Subcutaneous abdominal adipose tissue (tissue), 5 donors: ENCODE data around the gene DPP7.
"Not testable (repeated sequence)": the region's sequence is repeated elsewhere in the genome, so short reads cannot be mapped to it uniquely, and the experiment has no call there.

Source experiments
- H3K27ac ChIP-seq: one replicate; pipeline ENCODE4 v1.7.0; 2013; ENCODE audit warnings: low read depth, mild to moderate bottlenecking, inconsistent platforms, low read length, moderate library complexity
- H3K27me3 ChIP-seq, 5 donors: one replicate each; pipeline ENCODE4 v1.7.0; 2013; ENCODE audit warnings: low read length in 5 of 5, inconsistent platforms in 1 of 5; ENCODE audit not compliant: control insufficient read depth in 5 of 5, insufficient read depth in 4 of 5
- H3K36me3 ChIP-seq, 5 donors: one replicate each; pipeline ENCODE4 v1.7.0; 2013; ENCODE audit warnings: low read length in 5 of 5; ENCODE audit not compliant: control insufficient read depth in 5 of 5, insufficient read depth in 5 of 5
- H3K4me1 ChIP-seq, 5 donors: one replicate each; pipeline ENCODE4 v1.7.0; 2013; ENCODE audit warnings: low read length in 5 of 5, mild to moderate bottlenecking in 3 of 5, moderate library complexity in 1 of 5; ENCODE audit not compliant: control insufficient read depth in 5 of 5, insufficient read depth in 5 of 5
- H3K4me3 ChIP-seq, 5 donors: one replicate each; pipeline ENCODE4 v1.7.0; 2013; ENCODE audit warnings: low read length in 5 of 5, low read depth in 1 of 5
- H3K9ac ChIP-seq, 5 donors: one replicate each; pipeline ENCODE4 v1.7.0; 2013; ENCODE audit warnings: low read length in 5 of 5, mild to moderate bottlenecking in 4 of 5, moderate library complexity in 3 of 5
- H3K9me3 ChIP-seq, 5 donors: one replicate each; pipeline ENCODE4 v1.7.0; 2013; ENCODE audit warnings: low read length in 5 of 5; ENCODE audit not compliant: control insufficient read depth in 5 of 5
- donor health status: healthy.
- donor health status: healthy.
- donor health status: healthy.
- donor health status: healthy.
- donor health status: healthy.

The DPP7 gene

GRCh38 chr9:137139468-137140150 lies 25.1 kb upstream of the DPP7 start:
- no peak overlapping the region for H3K9ac ChIP-seq

DNA sequence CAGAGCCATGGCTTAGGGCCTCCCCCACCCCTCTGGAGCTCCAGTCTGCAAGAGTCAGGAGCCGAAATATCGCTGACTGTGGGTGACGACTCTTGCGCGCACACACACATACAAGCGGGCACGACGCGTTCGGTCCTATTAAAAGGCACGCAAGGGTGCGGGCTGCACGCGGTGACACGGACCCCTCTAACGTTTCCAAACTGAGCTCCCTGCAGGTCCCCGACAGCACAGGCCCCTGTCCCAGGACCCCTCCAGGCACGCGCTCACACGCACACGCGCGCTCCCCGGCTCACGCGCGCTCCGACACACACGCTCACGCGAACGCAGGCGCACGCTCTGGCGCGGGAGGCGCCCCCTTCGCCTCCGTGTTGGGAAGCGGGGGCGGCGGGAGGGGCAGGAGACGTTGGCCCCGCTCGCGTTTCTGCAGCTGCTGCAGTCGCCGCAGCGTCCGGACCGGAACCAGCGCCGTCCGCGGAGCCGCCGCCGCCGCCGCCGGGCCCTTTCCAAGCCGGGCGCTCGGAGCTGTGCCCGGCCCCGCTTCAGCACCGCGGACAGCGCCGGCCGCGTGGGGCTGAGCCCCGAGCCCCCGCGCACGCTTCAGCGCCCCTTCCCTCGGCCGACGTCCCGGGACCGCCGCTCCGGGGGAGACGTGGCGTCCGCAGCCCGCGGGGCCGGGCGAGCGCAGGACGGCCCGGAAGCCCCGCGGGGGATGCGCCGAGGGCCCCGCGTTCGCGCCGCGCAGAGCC lies 24.4 kb upstream of the DPP7 start, which contains the start of gene GRIN1:
Gene GRIN1, plus strand, starts transcription at position 433 of the 746 bp plus-strand sequence. CDS start 333 bp downstream, outside the sequence.
- H3K36me3 ChIP-seq: no peaks in the 10 kb centered on the region
- no peaks in the 10 kb centered on the region for H3K9me3 ChIP-seq
- H3K27me3 ChIP-seq: peaks cover 57 to 80% (median 71%) of the 10 kb centered on the region in 5 donors
- no peak within 1 kb of the TSS for H3K9ac ChIP-seq
- peak within 1 kb of the TSS in 1 of 5 donors; percentile 48 for H3K4me3 ChIP-seq
- no peak within 1 kb of the TSS for H3K27ac ChIP-seq
- H3K4me1 ChIP-seq: peaks cover 0 to 6% (median 3%) of the 10 kb centered on the region in 5 donors

More at GRCh38 chr9:137139468-137140150, 25.1 kb upstream of the DPP7 start:
- Histone ChIP-seq H3K36me3 (no peaks in the 10 kb centered on the region), H3K4me1 (peaks cover 0 to 6% (median 3%) of the 10 kb centered on the region in 5 donors), H3K4me3 (no peak overlapping the region), H3K27ac (no peak overlapping the region), H3K27me3 (peaks cover 57 to 83% (median 71%) of the 10 kb centered on the region in 5 donors), H3K9me3 (no peaks in the 10 kb centered on the region)

GRCh38 chr9:137138058-137138721 lies 23.7 kb upstream of the DPP7 start:
- peaks cover 0 to 6% (median 3%) of the 10 kb centered on the region in 5 donors for H3K4me1 ChIP-seq
- no peak overlapping the region for H3K9ac ChIP-seq
- H3K36me3 ChIP-seq: no peaks in the 10 kb centered on the region
- no peak overlapping the region for H3K4me3 ChIP-seq
- H3K9me3 ChIP-seq: no peaks in the 10 kb centered on the region
- peaks cover 52 to 73% (median 66%) of the 10 kb centered on the region in 5 donors for H3K27me3 ChIP-seq
- H3K27ac ChIP-seq: no peak overlapping the region

- H3K9me3 ChIP-seq: no peaks in the 10 kb centered on the region
- peaks cover 0 to 6% (median 3%) of the 10 kb centered on the region in 5 donors for H3K4me1 ChIP-seq
- H3K27ac ChIP-seq: no peak overlapping the region
- H3K27me3 ChIP-seq: peaks cover 41 to 62% (median 54%) of the 10 kb centered on the region in 5 donors
- H3K36me3 ChIP-seq: no peaks in the 10 kb centered on the region
- H3K4me3 ChIP-seq: no peak overlapping the region
- no peak overlapping the region for H3K9ac ChIP-seq
Observed at GRCh38 chr9:137136881-137137607, 22.5 kb upstream of the DPP7 start.

DNA sequence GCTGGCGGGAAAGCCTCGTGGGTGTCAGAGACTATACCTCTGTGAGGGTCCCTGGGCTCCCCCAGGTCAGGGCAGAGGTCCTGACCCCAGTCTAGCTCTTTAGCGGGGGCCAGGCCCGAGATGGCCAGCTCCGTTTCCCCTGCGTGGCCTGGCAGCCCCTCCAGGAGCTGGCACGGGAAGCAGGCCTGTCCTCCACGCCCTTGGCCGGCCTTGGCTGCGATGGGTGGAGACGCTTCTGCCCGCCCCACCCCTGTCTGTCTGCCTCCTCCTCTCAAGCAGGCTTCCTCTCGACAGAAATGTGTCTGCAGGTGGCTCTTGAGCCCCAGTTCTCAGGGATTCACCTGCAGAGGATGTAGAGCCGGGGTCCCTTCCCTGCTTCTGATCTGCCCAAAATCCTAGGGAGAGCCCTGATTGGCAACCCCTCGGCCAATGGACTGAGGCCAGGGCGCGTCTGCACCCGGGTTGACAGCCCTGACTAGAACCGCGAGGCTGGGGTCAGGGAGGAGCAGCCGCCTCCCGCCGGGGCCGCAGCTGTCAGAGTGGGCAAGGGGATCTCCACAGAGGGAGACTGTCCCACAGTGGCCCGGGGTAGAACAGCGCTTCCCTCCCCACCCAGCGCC lies 21.8 kb upstream of the DPP7 start:
- Histone ChIP-seq H3K4me3 (no peak overlapping the region), H3K27me3 (peaks cover 35 to 55% (median 47%) of the 10 kb centered on the region in 5 donors), H3K36me3 (no peaks in the 10 kb centered on the region), H3K9me3 (no peaks in the 10 kb centered on the region), H3K27ac (no peak overlapping the region), H3K4me1 (peaks cover 0 to 6% (median 3%) of the 10 kb centered on the region in 5 donors), H3K9ac (no peak overlapping the region)

GRCh38 chr9:137135154-137135553 lies 20.6 kb upstream of the DPP7 start:
- H3K27me3 ChIP-seq: peaks cover 32 to 43% (median 35%) of the 10 kb centered on the region in 5 donors
- not testable (repeated sequence) for H3K27ac ChIP-seq, H3K36me3 ChIP-seq, H3K4me1 ChIP-seq, H3K9me3 ChIP-seq, H3K9ac ChIP-seq, H3K4me3 ChIP-seq

GRCh38 chr9:137134191-137134590 lies 19.7 kb upstream of the DPP7 start:
- no peak overlapping the region for H3K9ac ChIP-seq
- H3K4me3 ChIP-seq: no peak overlapping the region
- peaks cover 0 to 19% (median 5%) of the 10 kb centered on the region in 5 donors for H3K4me1 ChIP-seq
- no peak overlapping the region for H3K27ac ChIP-seq
- peaks cover 23 to 34% (median 29%) of the 10 kb centered on the region in 5 donors for H3K27me3 ChIP-seq
- H3K36me3 ChIP-seq: no peaks in the 10 kb centered on the region
- peaks cover 0 to 8% (median 4%) of the 10 kb centered on the region in 5 donors for H3K9me3 ChIP-seq

GRCh38 chr9:137130176-137130755 lies 15.7 kb upstream of the DPP7 start:
- no peak overlapping the region for H3K27ac ChIP-seq
- peaks cover 0 to 40% (median 28%) of the 10 kb centered on the region in 5 donors for H3K4me1 ChIP-seq
- no peaks in the 10 kb centered on the region for H3K27me3 ChIP-seq
- no peaks in the 10 kb centered on the region for H3K36me3 ChIP-seq
- H3K4me3 ChIP-seq: peak overlapping the region in 4 of 5 donors; percentile 72 to 84 (median 78)
- no peak overlapping the region for H3K9ac ChIP-seq
- H3K9me3 ChIP-seq: peaks cover 0 to 8% (median 4%) of the 10 kb centered on the region in 5 donors
